DND-41 (cell line): ENCODE results near the gene NKTR.

Experiments
- ATAC-seq: fragments of 200-7000 bp; cut with Tn5 transposase; 3 replicates; pipeline ENCODE4 v1.9.1; 2021; ENCODE audit warnings: low read depth; ENCODE audit not compliant: insufficient read depth
- DNase-seq: peaks from one replicate; pipeline ENCODE4 v3.0.0-alpha.2; 2020
- H2AFZ ChIP-seq: 2 replicates; pipeline ENCODE4 v1.6.0; 2012; ENCODE audit warnings: low read depth, low read length
- H3K27ac ChIP-seq: 2 replicates; pipeline ENCODE4 v1.5.1; 2012; ENCODE audit warnings: low read length, inconsistent platforms
- H3K27me3 ChIP-seq: fragments of 200-600 bp; sonication (generic); 2 replicates; pipeline ENCODE4 v1.6.0; 2012; ENCODE audit warnings: low read length, mild to moderate bottlenecking, inconsistent platforms; ENCODE audit not compliant: insufficient read depth, poor library complexity
- H3K36me3 ChIP-seq: 2 replicates; pipeline ENCODE4 v1.5.1; 2012; ENCODE audit warnings: low read length, inconsistent platforms; ENCODE audit not compliant: insufficient read depth
- H3K4me1 ChIP-seq: 2 replicates; pipeline ENCODE4 v1.5.1; 2012; ENCODE audit warnings: mild to moderate bottlenecking, low read length; ENCODE audit not compliant: insufficient read depth
- H3K4me2 ChIP-seq: 2 replicates; pipeline ENCODE4 v1.6.0; 2012; ENCODE audit warnings: mild to moderate bottlenecking, moderate library complexity, low read length, inconsistent platforms; ENCODE audit not compliant: insufficient read depth
- H3K4me3 ChIP-seq, 2 experiments: fragments of 200-600 bp in 1 of 2; shearing (Covaris generic) in 1 of 2; 2 replicates each; pipeline ENCODE4 v1.5.1; 2012 to 2016; ENCODE audit warnings: inconsistent platforms in 2 of 2, low read length in 2 of 2, mild to moderate bottlenecking in 2 of 2, low read depth in 1 of 2, moderate library complexity in 1 of 2
- H3K79me2 ChIP-seq: 2 replicates; pipeline ENCODE4 v1.6.0; 2012; ENCODE audit warnings: low read length, inconsistent platforms; ENCODE audit not compliant: insufficient read depth
- H3K9ac ChIP-seq: 2 replicates; pipeline ENCODE4 v1.6.0; 2012; ENCODE audit warnings: low read depth, mild to moderate bottlenecking, inconsistent platforms, low read length, moderate library complexity
- H3K9me3 ChIP-seq: 2 replicates; pipeline ENCODE4 v1.5.1; 2012; ENCODE audit warnings: low read length, moderate library complexity, mild to moderate bottlenecking, inconsistent platforms; ENCODE audit not compliant: insufficient read depth, severe bottlenecking
- H4K20me1 ChIP-seq: 2 replicates; pipeline ENCODE4 v1.6.0; 2012; ENCODE audit warnings: low read length; ENCODE audit not compliant: insufficient read depth
- CTCF ChIP-seq: IDR thresholded peaks from 2 replicates; pipeline ENCODE4 v1.5.1; 2012; ENCODE audit warnings: borderline replicate concordance, low read length, moderate library complexity, mild to moderate bottlenecking; ENCODE audit not compliant: poor library complexity, severe bottlenecking; ENCODE audit errors: extremely low read depth
- EZH2 ChIP-seq: IDR thresholded peaks from 3 replicates; pipeline ENCODE4 v1.6.1; 2012; ENCODE audit warnings: borderline replicate concordance, low read depth, mild to moderate bottlenecking, moderate library complexity, low read length, inconsistent platforms; ENCODE audit not compliant: severe bottlenecking

Gene NKTR

GRCh38 chr3:42690766-42691680 is 90.5 kb downstream of the NKTR start:
- no peak for TF ChIP-seq EZH2
- no peak for TF ChIP-seq CTCF
- H3K4me1 ChIP-seq: no peaks in the 10 kb centered on the region
- no peaks in the 10 kb centered on the region for H3K27me3 ChIP-seq
- H3K79me2 ChIP-seq: no peaks in the 10 kb centered on the region
- H4K20me1 ChIP-seq: 0 out of 2 replicates have a peak, but pooled peaks cover 5% of the 10 kb centered on the region
- no peak overlapping the region for H2AFZ ChIP-seq
- no peak overlapping the region for H3K4me3 ChIP-seq
- H3K27ac ChIP-seq: no peak overlapping the region
- no peak for DNase-seq
- no peak overlapping the region for H3K9ac ChIP-seq
- no peaks in the 10 kb centered on the region for H3K36me3 ChIP-seq
- H3K4me2 ChIP-seq: no peak overlapping the region
- H3K9me3 ChIP-seq: no peaks in the 10 kb centered on the region
- no peak for ATAC-seq

GRCh38 chr3:42691816-42692666 is 91.6 kb downstream of the NKTR start:
- H3K36me3 ChIP-seq: no peaks in the 10 kb centered on the region
- no peaks in the 10 kb centered on the region for H3K79me2 ChIP-seq
- H3K27ac ChIP-seq: no peak overlapping the region
- H4K20me1 ChIP-seq: 0 out of 2 replicates have a peak, but pooled peaks cover 1% of the 10 kb centered on the region
- DNase-seq (no peak), ATAC-seq (no peak)
- H2AFZ ChIP-seq: no peak overlapping the region
- no peaks in the 10 kb centered on the region for H3K4me1 ChIP-seq
- no peak overlapping the region for H3K4me2 ChIP-seq
- H3K9ac ChIP-seq: no peak overlapping the region
- no peak overlapping the region for H3K4me3 ChIP-seq
- H3K27me3 ChIP-seq: no peaks in the 10 kb centered on the region
- H3K9me3 ChIP-seq: no peaks in the 10 kb centered on the region
- no peak for TF ChIP-seq EZH2
- no peak for TF ChIP-seq CTCF

- no peak overlapping the region for H3K4me2 ChIP-seq
Observed at GRCh38 chr3:42692667-42693529, 92.4 kb downstream of the NKTR start.

More at GRCh38 chr3:42692667-42693529, 92.4 kb downstream of the NKTR start:
- Histone ChIP-seq H3K36me3 (no peaks in the 10 kb centered on the region), H3K27me3 (no peaks in the 10 kb centered on the region), H3K9ac (no peak overlapping the region), H3K9me3 (no peaks in the 10 kb centered on the region), H2AFZ (no peak overlapping the region), H3K79me2 (no peaks in the 10 kb centered on the region), H3K27ac (no peak overlapping the region), H3K4me1 (no peaks in the 10 kb centered on the region), H3K4me3 (no peak overlapping the region), H4K20me1 (no peaks in the 10 kb centered on the region)
- TF ChIP-seq EZH2 (no peak), CTCF (no peak)
- DNase-seq (no peak), ATAC-seq (no peak)
